Measurements from ENCODE around the gene CCDC83. TPM values are rescaled to one million over a fixed set of nuclear protein-coding genes. Genes with fewer than 3 reads are reported as not detected.
"Not testable (repeated sequence)": the region's sequence is repeated elsewhere in the genome, so short reads cannot be mapped to it uniquely, and the experiment has no call there.

The CCDC83 gene
- polyA plus RNA-seq, 4 donors = not detected

GRCh38 chr11:85884581-85885021 lies 29.4 kb downstream of the CCDC83 start:
- DNase-seq (ENCODE audit: low read depth in 4 of 4, low spot score in 3 of 4) = peak in 2 of 4 donors; percentile 45 to 60

GRCh38 chr11:85886089-85887056 lies 31.2 kb downstream of the CCDC83 start:
- peak in 1 of 4 donors; percentile 24 for DNase-seq (ENCODE audit: low read depth in 4 of 4, low spot score in 3 of 4)

GRCh38 chr11:85889108-85889507 lies 33.9 kb downstream of the CCDC83 start:
- no peak for DNase-seq (ENCODE audit: low read depth in 4 of 4, low spot score in 3 of 4)

DNA sequence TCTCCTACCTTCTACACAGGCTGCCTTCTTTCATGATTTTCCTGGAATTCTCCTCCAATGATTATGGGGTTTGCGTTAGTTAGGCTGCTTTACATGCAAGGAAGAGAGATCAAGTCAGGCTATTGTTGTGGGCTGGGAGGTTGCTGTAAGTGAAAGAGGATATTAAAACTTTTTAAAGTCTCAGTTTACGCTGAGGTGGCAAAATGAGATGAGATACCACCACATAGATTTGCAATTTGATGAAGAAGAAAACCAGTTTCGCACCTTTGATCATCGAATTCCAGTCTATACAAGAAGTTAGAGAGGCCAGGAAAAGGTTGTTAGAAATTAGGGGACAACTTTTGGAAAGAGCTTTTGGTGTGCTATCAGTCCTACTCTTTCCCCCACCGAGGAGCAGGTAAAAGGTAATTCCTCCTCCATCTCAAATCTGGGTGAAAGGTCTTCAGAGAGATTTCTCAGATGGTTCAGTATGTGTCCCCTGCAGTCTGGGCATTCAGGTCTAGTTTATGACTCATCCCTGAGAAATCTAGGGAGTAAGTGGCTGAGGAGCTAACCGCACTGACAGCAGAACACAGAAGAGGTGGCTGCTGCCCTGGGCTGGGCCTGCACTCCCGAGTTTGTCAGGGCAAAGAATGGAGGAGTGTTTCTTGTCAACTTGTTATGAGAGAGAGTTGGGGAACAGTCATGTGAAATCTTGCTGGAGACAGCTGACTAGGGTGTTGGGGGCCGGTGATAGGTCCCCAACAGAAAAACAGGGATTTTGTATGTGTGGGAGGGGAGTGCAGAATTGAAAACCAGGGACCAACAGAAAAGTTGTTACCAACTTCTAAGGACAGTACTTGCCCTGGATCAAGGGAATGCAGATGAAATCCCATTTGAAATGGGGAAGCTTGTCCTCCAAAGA lies 34.7 kb downstream of the CCDC83 start:
- DNase-seq (ENCODE audit: low read depth in 4 of 4, low spot score in 3 of 4) = no peak

DNA sequence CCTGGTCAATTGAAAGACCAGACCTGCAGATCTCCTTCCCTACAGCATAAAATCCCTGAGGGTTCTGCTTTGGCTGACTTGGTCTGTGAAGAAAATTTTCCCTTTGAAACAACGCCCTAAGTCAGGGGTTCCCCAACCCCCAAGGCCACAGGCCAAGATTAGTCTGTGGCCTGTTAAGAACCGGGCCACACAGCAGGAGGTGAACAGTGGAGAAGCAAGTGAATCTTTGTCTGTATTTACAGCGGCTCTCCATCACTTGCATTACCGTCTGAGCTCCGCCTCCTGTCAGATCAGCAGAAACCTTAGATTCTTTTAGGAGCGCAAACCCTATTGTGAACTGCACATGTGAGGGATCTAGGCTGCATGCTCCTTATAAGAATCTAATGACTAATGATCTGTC lies 38.2 kb downstream of the CCDC83 start:
- no peak for DNase-seq (ENCODE audit: low read depth in 4 of 4, low spot score in 3 of 4)

DNA sequence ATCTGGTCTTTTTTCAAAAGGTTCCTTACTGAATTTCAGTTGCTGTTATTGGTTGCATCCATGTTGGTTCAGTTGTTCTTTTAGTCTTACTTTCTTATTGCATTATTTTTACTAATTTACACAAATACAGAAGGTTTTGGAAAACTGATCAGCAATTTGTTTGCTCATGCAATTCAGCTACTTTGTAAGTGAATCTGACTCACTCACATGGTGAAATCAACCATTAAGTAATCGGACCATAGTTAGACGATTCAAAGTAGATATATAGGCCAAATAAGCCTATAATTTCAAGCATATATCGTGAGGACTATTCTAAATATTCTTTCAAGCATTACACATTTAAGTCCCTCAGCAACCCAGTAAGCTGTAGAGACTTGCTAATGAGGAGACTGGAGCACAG lies 41.7 kb downstream of the CCDC83 start:
- DNase-seq (ENCODE audit: low read depth in 4 of 4, low spot score in 3 of 4) = no peak

GRCh38 chr11:85898456-85898855 lies 43.3 kb downstream of the CCDC83 start:
- no peak for DNase-seq (ENCODE audit: low read depth in 4 of 4, low spot score in 3 of 4)

GRCh38 chr11:85902353-85902752 lies 47.2 kb downstream of the CCDC83 start:
- no peak for DNase-seq (ENCODE audit: low read depth in 4 of 4, low spot score in 3 of 4)

DNA sequence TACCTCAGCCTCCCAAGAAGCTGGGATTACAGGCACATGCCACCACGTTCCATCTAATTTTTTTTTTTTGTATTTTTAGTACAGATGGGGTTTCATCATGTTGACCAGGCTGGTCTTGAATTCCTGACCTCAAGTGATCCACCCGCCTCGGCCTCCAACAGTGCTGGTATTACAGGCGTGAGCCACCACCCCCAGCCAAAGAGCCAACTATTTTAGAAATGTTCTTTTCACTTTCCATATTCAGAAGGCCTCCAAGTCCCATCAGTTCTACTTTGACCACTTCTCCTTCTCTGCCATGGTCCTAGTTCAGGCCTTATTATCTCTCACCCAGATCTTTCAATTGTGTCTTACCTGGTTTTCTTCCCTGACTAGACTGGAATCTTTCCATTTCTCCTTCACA lies 48.2 kb downstream of the CCDC83 start:
- DNase-seq (ENCODE audit: low read depth in 4 of 4, low spot score in 3 of 4) = no peak

DNA sequence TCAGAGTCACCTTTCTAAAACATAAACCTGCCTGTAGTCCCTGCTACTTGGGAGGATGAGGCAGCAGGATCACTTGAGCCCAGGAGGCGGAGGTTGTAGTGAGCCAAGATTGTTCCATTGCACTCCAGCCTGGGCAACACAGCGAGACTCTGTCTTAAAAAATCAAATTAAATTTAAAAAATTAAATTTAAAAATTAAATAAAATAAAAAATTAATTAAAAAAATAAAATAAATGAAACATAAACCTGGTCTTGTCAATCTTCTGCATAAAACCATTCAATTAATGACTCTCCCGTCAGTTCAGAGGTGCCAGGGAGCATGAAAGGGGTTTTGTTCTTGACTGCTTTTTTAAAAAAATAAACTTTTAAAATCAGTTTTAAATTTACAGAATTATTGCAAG lies 48.6 kb downstream of the CCDC83 start:
- no peak for DNase-seq (ENCODE audit: low read depth in 4 of 4, low spot score in 3 of 4)

DNA sequence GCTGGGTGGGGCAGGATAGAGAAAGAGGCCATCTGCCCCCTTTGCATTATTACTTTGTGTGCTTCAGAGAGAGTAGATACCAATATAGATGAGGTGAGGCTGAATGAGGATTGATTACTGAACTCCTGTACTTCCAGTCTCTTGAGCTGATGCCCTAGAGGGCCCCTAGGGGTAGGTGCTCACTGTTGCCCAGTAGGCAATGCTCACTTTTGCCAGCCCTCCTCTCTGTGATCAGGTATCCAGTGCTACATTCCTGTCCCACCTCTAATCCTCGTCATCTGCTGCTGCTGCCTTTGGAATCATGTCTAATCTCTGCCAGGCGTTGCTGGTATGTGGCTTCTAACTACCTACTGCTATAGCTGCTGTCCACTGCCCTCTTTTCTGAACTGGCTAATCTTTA lies 57.2 kb downstream of the CCDC83 start:
- no peak for DNase-seq (ENCODE audit: low read depth in 4 of 4, low spot score in 3 of 4)

DNA sequence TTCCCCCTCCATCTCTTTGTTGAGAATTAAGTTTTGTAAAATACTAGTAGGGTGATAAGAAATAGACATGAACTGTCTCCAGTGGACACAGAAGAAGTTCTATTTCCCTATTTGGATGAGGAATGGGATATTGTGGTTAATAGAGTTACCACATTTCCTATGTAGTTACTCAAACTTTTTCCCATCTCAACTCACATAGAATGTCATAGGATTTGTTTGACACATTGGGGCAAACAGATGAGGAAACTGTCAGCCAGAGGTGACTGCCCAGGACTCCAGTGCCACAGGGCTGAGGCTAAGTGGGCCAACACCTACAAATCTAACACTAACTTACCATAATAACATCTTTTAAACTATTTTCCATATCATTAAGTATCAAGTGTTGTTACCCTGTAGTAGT lies 58.3 kb downstream of the CCDC83 start:
- DNase-seq (ENCODE audit: low read depth in 4 of 4, low spot score in 3 of 4) = no peak

DNA sequence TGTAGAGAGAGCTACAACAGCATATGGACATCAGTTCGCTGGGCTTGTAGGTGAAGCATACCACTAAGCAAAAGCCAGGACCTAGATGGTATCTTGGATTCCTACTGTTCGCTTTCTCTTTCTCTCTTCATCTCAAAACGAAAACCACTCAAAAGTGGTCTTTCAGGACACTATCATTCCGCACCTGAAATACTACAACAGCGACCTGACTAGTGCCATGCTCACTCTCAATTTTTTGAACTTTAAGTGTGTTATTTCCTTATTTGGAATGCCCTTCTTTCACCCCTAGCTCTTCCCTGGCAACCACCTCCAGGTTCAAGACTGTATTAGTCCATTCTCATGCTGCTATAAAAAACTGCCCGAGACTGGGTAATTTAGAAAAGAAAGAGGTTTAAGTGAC lies 59.2 kb downstream of the CCDC83 start:
- no peak for DNase-seq (ENCODE audit: low read depth in 4 of 4, low spot score in 3 of 4)

DNA sequence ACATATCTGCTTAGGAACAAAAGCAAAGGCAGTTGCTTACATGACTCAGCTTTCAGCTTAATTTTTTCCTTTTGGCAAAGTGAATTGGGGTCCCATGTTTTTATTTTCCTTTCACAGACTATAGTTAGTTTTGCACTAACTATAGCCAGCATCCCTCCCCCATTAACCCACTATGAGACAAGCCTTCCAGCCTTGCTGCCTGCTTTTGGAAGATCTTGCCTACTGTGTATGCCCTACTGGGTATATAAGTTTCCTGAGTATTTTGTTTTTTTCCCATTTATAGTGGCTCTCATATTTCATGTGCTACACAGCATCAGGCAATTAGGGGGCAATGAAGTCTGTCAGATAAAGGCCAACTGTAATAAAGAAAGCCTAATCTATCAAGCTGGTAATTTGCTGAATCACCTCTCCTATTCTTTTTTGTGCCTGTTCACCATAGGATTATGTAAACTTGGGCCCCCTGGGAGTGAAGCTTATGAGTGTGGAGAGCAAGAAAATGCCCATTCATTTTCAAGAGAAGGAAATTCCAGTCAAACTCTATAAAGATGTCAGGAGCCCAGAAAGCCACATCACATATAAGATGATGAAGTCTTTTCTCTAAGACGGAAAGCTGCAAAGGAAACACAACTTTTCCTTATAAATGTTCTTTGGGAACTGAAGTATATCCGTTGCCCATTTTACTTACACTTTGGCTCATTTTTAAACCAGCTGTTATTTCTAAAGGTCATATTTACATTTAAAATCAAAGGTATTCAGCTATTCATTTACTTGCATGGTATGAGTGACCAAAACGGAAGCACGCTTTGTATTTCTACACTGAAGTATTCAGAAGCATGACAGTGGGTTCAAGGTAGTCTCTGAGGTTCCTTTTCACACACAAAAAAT lies 64.0 kb downstream of the CCDC83 start:
- DNase-seq (ENCODE audit: low read depth in 4 of 4, low spot score in 3 of 4) = no peak

GRCh38 chr11:85922367-85922766 lies 67.2 kb downstream of the CCDC83 start:
- DNase-seq (ENCODE audit: low read depth in 4 of 4, low spot score in 3 of 4) = no peak

- no peak for DNase-seq (ENCODE audit: low read depth in 4 of 4, low spot score in 3 of 4)
These were observed 68.3 kb downstream of the CCDC83 start for GRCh38 chr11:85923455-85923854.

- DNase-seq (ENCODE audit: low read depth in 4 of 4, low spot score in 3 of 4) = not testable (repeated sequence)
These were observed 71.6 kb downstream of the CCDC83 start for GRCh38 chr11:85926653-85927214.

DNA sequence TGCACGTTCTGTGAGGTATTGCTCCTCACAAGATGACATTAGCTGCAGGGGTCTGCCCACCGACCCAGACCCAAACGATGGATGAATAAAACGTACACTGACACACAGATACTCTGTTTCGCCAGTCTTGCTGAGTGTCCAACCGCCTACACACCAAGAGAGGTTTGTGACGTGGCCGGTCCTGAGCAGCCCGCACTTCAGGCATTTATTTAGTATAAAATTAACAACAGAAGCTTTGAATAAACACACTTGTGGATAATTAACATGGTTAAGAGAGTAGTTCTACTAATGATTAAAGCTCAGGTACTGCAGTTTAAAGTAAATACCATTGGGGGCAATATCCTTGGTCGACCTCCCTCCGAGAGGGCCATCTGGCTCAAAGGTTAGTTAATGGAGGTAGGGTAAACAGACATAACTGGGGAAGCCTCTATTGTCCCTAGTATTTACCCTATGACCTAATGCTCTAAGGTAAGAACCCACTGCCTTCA lies 75.7 kb downstream of the CCDC83 start:
- DNase-seq (ENCODE audit: low read depth in 4 of 4, low spot score in 3 of 4) = no peak

GRCh38 chr11:85934596-85935169 lies 79.5 kb downstream of the CCDC83 start:
- no peak for DNase-seq (ENCODE audit: low read depth in 4 of 4, low spot score in 3 of 4)
